HG03280 (cell line): ENCODE results near the gene KCNMB3.

ENCODE experiments used
- ATAC-seq: cut with Tn5 transposase; IDR thresholded peaks from one replicate; pipeline ENCODE4 v1.9.1; 2021; ENCODE audit warnings: mild to moderate bottlenecking, moderate library complexity; ENCODE audit not compliant: unreplicated experiment

The KCNMB3 gene

DNA sequence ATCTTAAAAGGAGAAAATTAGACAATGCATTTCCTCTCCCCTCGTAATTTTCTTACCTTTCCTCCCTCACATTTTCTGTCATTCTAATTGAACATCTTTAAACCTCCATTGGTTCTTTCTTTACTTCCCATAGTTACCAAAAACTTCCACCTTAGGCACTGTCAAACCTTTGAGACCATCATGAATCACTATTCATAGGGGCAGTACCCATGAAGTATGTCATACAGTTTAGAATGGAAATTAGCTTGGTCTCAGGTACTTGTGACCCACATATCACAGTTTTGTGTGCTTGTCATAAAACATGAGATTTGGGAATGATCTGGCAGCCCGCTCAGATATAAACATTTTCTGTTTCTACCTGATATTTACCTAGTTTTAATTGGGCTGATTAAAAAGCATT lies 50.1 kb downstream of the KCNMB3 start:
- ATAC-seq = no peak

DNA sequence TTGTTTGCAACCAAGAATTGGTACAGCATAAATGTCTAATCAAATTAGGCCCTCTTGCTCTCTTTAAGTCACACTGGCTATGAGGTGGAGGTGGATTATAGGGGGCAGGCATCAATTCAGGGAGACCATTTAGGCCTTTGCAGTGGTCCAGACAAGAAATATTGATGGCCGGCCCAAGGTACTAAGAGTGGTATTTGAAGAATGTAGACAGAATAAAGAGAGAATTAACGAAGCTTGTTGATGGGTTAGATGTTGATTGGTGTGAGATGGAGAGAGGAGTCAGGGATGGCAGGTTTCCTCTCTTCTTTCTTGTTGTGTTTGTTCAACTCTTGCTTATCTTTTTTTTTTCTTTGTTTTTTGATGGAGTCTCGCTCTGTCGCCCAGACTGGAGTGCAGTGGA lies 54.2 kb downstream of the KCNMB3 start:
- no peak for ATAC-seq

GRCh38 chr3:179196098-179196497 lies 54.8 kb downstream of the KCNMB3 start:
- peak; percentile 95 for ATAC-seq

GRCh38 chr3:179194931-179195330 lies 56.0 kb downstream of the KCNMB3 start:
- no peak for ATAC-seq
